ENCODE data around the gene CSNK2B.

Gene CSNK2B

DNA sequence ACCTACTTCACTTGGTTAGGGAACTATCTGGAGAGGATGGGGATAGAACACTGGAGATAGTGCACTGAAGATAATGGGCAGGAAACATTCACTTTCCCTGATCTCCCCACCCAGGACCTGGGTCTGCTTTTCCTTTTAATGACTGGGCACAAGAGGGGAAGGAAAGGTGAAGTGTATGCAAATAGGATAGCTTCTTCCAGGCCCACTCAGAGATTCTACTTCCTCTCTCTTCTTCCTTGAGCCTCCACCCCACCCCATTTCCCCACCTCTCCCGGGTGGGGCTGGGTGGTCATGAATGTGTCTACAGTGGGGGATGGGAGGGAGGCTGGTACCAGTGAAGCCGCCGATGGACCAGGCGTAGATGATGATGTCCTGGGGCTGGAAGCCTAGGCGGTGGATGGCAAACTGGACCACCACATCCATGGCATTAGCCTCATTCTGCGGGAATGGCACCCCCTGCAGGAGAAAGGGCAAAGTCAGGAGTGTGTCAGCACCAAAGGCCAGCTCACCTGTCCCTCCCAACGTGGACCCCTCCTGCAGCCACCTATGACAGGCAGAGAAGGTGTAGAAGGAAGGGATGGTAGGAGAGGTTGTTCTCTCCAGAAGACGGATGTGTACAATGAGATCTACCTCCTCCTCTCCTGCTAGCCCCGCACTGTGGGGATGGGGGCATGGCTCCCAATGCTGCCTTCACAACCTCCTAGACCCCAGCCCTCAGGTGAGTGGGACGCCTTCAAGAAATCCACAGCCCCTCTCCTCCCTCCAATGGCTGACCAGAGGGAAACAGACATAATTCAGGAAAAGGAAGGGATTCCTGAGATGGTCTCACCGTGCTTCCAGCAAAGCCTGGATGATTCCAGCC is 23.6 kb downstream of the CSNK2B start:
- no peaks in the 10 kb centered on the region for H3K9me3 ChIP-seq (ENCODE audit: low read length)
- H3F3A ChIP-seq (ENCODE audit: insufficient read depth, low read length) = no peaks in the 10 kb centered on the region
- H3K9ac ChIP-seq (ENCODE audit: low read length) = no peak overlapping the region
- H3K27me3 ChIP-seq (ENCODE audit: insufficient read depth, low read length) = no peaks in the 10 kb centered on the region
- H3K4me2 ChIP-seq (ENCODE audit: low read length) = no peak overlapping the region
- no peaks in the 10 kb centered on the region for H4K20me1 ChIP-seq (ENCODE audit: insufficient read depth, low read length)
- H3K4me1 ChIP-seq (ENCODE audit: insufficient read depth, low read length, severe bottlenecking) = peaks cover 8% of the 10 kb centered on the region
- no peaks in the 10 kb centered on the region for H3K79me2 ChIP-seq (ENCODE audit: insufficient read depth, low read length)
- H3K9me2 ChIP-seq (ENCODE audit: low read depth, low read length) = no peaks in the 10 kb centered on the region
- H3K36me3 ChIP-seq (ENCODE audit: insufficient read depth, low read length) = peaks cover 69% of the 10 kb centered on the region
- H3K27ac ChIP-seq (ENCODE audit: low read depth, low read length, poor library complexity, severe bottlenecking) = no peak overlapping the region
- peak; percentile 61; the same call in 1 of the 2 replicates for TF ChIP-seq CTCF (IDR thresholded peaks at IDR 0.05; ENCODE audit: low read length)
- TF ChIP-seq EZH2 (IDR thresholded peaks at IDR 0.05; ENCODE audit: borderline replicate concordance, low read length) = no peak
- no peak overlapping the region for H3K4me3 ChIP-seq (ENCODE audit: low read depth, low read length, poor library complexity, severe bottlenecking)
- H2AFZ ChIP-seq (ENCODE audit: low read length) = no peak overlapping the region

GRCh38 chr6:31690231-31691077 is 24.6 kb downstream of the CSNK2B start:
- no peak overlapping the region for H2AFZ ChIP-seq (ENCODE audit: low read length)
- no peaks in the 10 kb centered on the region for H3K9me3 ChIP-seq (ENCODE audit: low read length)
- peaks cover 78% of the 10 kb centered on the region for H3K36me3 ChIP-seq (ENCODE audit: insufficient read depth, low read length)
- H3K4me3 ChIP-seq (ENCODE audit: low read depth, low read length, poor library complexity, severe bottlenecking) = no peak overlapping the region
- no peaks in the 10 kb centered on the region for H4K20me1 ChIP-seq (ENCODE audit: insufficient read depth, low read length)
- no peak overlapping the region for H3K9ac ChIP-seq (ENCODE audit: low read length)
- H3K4me2 ChIP-seq (ENCODE audit: low read length) = no peak overlapping the region
- peaks cover 8% of the 10 kb centered on the region for H3K4me1 ChIP-seq (ENCODE audit: insufficient read depth, low read length, severe bottlenecking)
- no peaks in the 10 kb centered on the region for H3K27me3 ChIP-seq (ENCODE audit: insufficient read depth, low read length)
- H3K9me2 ChIP-seq (ENCODE audit: low read depth, low read length) = no peaks in the 10 kb centered on the region
- no peak overlapping the region for H3K27ac ChIP-seq (ENCODE audit: low read depth, low read length, poor library complexity, severe bottlenecking)
- no peaks in the 10 kb centered on the region for H3K79me2 ChIP-seq (ENCODE audit: insufficient read depth, low read length)
- TF ChIP-seq CTCF (IDR thresholded peaks at IDR 0.05; ENCODE audit: low read length) (no peak), EZH2 (IDR thresholded peaks at IDR 0.05; ENCODE audit: borderline replicate concordance, low read length) (no peak)
- no peaks in the 10 kb centered on the region for H3F3A ChIP-seq (ENCODE audit: insufficient read depth, low read length)

GRCh38 chr6:31691078-31691463 is 25.2 kb downstream of the CSNK2B start:
- Histone ChIP-seq H3K9ac (ENCODE audit: low read length) (no peak overlapping the region), H3K79me2 (ENCODE audit: insufficient read depth, low read length) (no peaks in the 10 kb centered on the region), H3K4me3 (ENCODE audit: low read depth, low read length, poor library complexity, severe bottlenecking) (no peak overlapping the region), H3K27ac (ENCODE audit: low read depth, low read length, poor library complexity, severe bottlenecking) (no peak overlapping the region), H3F3A (ENCODE audit: insufficient read depth, low read length) (no peaks in the 10 kb centered on the region), H3K4me1 (ENCODE audit: insufficient read depth, low read length, severe bottlenecking) (peaks cover 8% of the 10 kb centered on the region), H3K9me3 (ENCODE audit: low read length) (no peaks in the 10 kb centered on the region), H3K27me3 (ENCODE audit: insufficient read depth, low read length) (no peaks in the 10 kb centered on the region), H3K36me3 (ENCODE audit: insufficient read depth, low read length) (peaks cover 73% of the 10 kb centered on the region), H3K4me2 (ENCODE audit: low read length) (no peak overlapping the region), H2AFZ (ENCODE audit: low read length) (no peak overlapping the region), H3K9me2 (ENCODE audit: low read depth, low read length) (no peaks in the 10 kb centered on the region), H4K20me1 (ENCODE audit: insufficient read depth, low read length) (no peaks in the 10 kb centered on the region)
- TF ChIP-seq EZH2 (IDR thresholded peaks at IDR 0.05; ENCODE audit: borderline replicate concordance, low read length) = no peak
- TF ChIP-seq CTCF (IDR thresholded peaks at IDR 0.05; ENCODE audit: low read length) = no peak
